Hepatocyte (in vitro differentiated cells): ENCODE data around the gene SEMA6A.

Experiments
- EZH2 ChIP-seq: fragments of 200-600 bp; sonication (generic); IDR thresholded peaks from 2 replicates; pipeline ENCODE4 v1.6.1; 2016; ENCODE audit warnings: antibody characterized with exemption, mild to moderate bottlenecking, borderline replicate concordance
- TF ChIP-seq, protein P1 (sequence below): fragments of 200-600 bp; sonication (generic); IDR thresholded peaks from 2 replicates; pipeline ENCODE4 v1.5.1; 2016; ENCODE audit warnings: antibody characterized with exemption, mild to moderate bottlenecking; ENCODE audit not compliant: poor library complexity

DNA sequence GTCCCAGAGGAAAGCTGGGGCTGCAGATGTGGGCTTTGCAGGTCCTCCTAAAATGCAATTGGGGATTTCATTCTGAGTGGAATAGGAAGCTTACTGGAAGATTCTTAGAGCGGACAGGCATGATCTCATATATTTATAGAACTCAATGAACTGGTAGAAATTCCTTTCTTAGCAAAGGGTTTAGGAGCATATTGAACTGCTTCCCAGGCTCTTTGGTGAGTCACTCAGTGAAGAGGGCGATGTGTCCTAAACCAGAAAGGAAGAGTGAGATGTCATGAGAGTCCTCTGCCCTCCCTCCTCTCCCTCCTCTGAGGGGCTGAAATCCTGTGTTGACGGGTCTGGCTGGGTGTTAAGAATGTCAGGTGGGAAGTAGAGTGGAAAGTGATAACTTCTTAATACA is 26.3 kb upstream of the SEMA6A start:
- TF ChIP-seq, protein P1, sequence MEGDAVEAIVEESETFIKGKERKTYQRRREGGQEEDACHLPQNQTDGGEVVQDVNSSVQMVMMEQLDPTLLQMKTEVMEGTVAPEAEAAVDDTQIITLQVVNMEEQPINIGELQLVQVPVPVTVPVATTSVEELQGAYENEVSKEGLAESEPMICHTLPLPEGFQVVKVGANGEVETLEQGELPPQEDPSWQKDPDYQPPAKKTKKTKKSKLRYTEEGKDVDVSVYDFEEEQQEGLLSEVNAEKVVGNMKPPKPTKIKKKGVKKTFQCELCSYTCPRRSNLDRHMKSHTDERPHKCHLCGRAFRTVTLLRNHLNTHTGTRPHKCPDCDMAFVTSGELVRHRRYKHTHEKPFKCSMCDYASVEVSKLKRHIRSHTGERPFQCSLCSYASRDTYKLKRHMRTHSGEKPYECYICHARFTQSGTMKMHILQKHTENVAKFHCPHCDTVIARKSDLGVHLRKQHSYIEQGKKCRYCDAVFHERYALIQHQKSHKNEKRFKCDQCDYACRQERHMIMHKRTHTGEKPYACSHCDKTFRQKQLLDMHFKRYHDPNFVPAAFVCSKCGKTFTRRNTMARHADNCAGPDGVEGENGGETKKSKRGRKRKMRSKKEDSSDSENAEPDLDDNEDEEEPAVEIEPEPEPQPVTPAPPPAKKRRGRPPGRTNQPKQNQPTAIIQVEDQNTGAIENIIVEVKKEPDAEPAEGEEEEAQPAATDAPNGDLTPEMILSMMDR: no peak
- TF ChIP-seq EZH2: no peak
